Activated naive CD4-positive, alpha-beta T cell treated with anti-CD3 and anti-CD28 coated beads for 36 hours (primary cell): Measurements from ENCODE around the gene NLRP13. TPM values are rescaled to one million over a fixed set of nuclear protein-coding genes. Genes with fewer than 3 reads are reported as not detected.
"Not testable (repeated sequence)": the region's sequence is repeated elsewhere in the genome, so short reads cannot be mapped to it uniquely, and the experiment has no call there.

Experiments used
- CTCF ChIA-PET: fragments of 350-600 bp; sonication (Branson Sonifier 250); formaldehyde crosslinking; loops from one replicate; lab custom pipeline; 2021; ENCODE audit warnings: antibody characterized with exemption; lab: Charles Lee
- DNase-seq: peaks from one replicate; pipeline ENCODE4 v3.0.0-alpha.2; 2020
- H3K27ac Mint-ChIP-seq: one replicate; pipeline ENCODE4 v1.8.0; 2021; ENCODE audit warnings: mild to moderate bottlenecking, mixed read lengths
- H3K27me3 Mint-ChIP-seq: one replicate; pipeline ENCODE4 v1.8.0; 2021; ENCODE audit warnings: low read depth, mixed read lengths
- H3K36me3 Mint-ChIP-seq: one replicate; pipeline ENCODE4 v1.8.0; 2021; ENCODE audit warnings: low read depth, mixed read lengths
- H3K4me1 Mint-ChIP-seq: one replicate; pipeline ENCODE4 v1.8.0; 2021; ENCODE audit warnings: low read depth, mixed read lengths
- H3K4me3 Mint-ChIP-seq: one replicate; pipeline ENCODE4 v1.8.0; 2021; ENCODE audit warnings: mild to moderate bottlenecking, moderate library complexity, mixed read lengths
- H3K9me3 Mint-ChIP-seq: one replicate; pipeline ENCODE4 v1.8.0; 2021; ENCODE audit warnings: mixed read lengths
- intact Hi-C: fragments of 100-400 bp; cut with micrococcal nuclease; formaldehyde crosslinking; loops from one replicate; pipeline ENCODE4 v1.15.1; 2023
- total RNA-seq, 2 experiments: library from RNA; stranded (reverse); gene quantifications; one replicate each; pipeline ENCODE4 v1.2.3, GENCODE V29; 2021

NLRP13 gene
- total RNA-seq, 2 experiments from 2014 or later: not detected

- intact Hi-C loops: no loop called here
- DNase-seq: no peak
- Mint-ChIP-seq H3K27me3 (peaks cover 2% of the 10 kb centered on the region), H3K27ac (no peak overlapping the region), H3K4me3 (no peak overlapping the region), H3K9me3 (peaks cover 15% of the 10 kb centered on the region), H3K36me3 (no peaks in the 10 kb centered on the region), H3K4me1 (no peaks in the 10 kb centered on the region)
- CTCF ChIA-PET: no interaction called here
Measured at GRCh38 chr19:55930996-55931515, 1.1 kb downstream of the NLRP13 start.

DNA sequence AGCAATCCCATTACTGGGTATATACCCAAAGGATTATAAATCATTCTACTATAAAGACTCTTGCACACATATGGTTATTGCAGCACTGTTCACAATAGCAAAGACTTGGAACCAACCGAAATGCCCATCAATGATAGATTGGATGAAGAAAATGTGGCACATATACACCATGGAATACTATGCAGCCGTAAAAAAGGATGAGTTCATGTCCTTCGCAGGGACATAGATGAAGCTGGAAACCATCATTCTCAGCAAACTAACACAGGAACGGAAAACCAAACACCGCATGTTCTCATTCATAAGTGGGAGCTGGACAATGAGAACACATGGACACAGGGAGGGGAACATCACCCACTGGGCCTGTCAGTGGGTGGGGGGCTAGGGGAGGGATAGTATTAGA, 2.9 kb downstream of the NLRP13 start:
- DNase-seq, H3K4me3 Mint-ChIP-seq, H3K27me3 Mint-ChIP-seq, H3K27ac Mint-ChIP-seq, H3K36me3 Mint-ChIP-seq, H3K4me1 Mint-ChIP-seq, intact Hi-C loops, CTCF ChIA-PET: not testable (repeated sequence)
- peaks cover 11% of the 10 kb centered on the region for H3K9me3 Mint-ChIP-seq

DNA sequence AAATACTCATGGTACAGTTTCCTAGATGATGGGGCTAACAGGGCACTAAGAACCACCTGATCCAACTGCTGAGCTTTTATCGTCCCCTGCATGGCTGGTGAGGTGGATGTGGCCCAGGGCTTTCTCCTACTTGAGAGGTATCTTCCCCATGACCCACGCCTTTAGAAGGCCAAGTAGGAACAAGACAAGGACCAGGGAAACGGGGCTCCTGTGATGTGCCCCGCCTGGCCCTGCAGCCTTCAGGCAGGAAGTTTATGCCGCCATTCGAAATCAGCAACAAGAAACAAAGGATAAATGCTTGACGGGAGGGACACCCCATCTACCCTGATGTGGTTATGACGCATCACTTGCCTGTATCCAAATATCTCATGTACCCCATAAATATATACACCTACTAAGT, 4.1 kb downstream of the NLRP13 start:
- peaks cover 15% of the 10 kb centered on the region for H3K9me3 Mint-ChIP-seq
- intact Hi-C loops: no loop called here
- no peaks in the 10 kb centered on the region for H3K4me1 Mint-ChIP-seq
- H3K4me3 Mint-ChIP-seq: no peak overlapping the region
- CTCF ChIA-PET: no interaction called here
- H3K27ac Mint-ChIP-seq: no peak overlapping the region
- peaks cover 5% of the 10 kb centered on the region for H3K27me3 Mint-ChIP-seq
- H3K36me3 Mint-ChIP-seq: peaks cover 2% of the 10 kb centered on the region
- no peak for DNase-seq

GRCh38 chr19:55923556-55923955, 8.6 kb downstream of the NLRP13 start:
- Mint-ChIP-seq H3K36me3 (peaks cover 2% of the 10 kb centered on the region), H3K4me1 (no peaks in the 10 kb centered on the region), H3K4me3 (no peak overlapping the region), H3K27ac (no peak overlapping the region), H3K27me3 (peaks cover 2% of the 10 kb centered on the region), H3K9me3 (peaks cover 31% of the 10 kb centered on the region)
- intact Hi-C loops: no loop called here
- no peak for DNase-seq
- CTCF ChIA-PET: no interaction called here

- no peak overlapping the region for H3K4me3 Mint-ChIP-seq
- intact Hi-C loops: no loop called here
Measured at GRCh38 chr19:55913643-55914268, 18.4 kb downstream of the NLRP13 start.

GRCh38 chr19:55912916-55913315, 19.2 kb downstream of the NLRP13 start:
- peaks cover 8% of the 10 kb centered on the region for H3K27me3 Mint-ChIP-seq
- intact Hi-C loops: no loop called here
- no peak overlapping the region for H3K4me3 Mint-ChIP-seq
- DNase-seq: no peak
- H3K4me1 Mint-ChIP-seq: no peaks in the 10 kb centered on the region
- no peak overlapping the region for H3K27ac Mint-ChIP-seq
- CTCF ChIA-PET: no interaction called here
- H3K36me3 Mint-ChIP-seq: no peaks in the 10 kb centered on the region
- peaks cover 21% of the 10 kb centered on the region for H3K9me3 Mint-ChIP-seq

More at GRCh38 chr19:55913643-55914268, 18.4 kb downstream of the NLRP13 start:
- DNase-seq: no peak
- peaks cover 24% of the 10 kb centered on the region for H3K9me3 Mint-ChIP-seq
- H3K36me3 Mint-ChIP-seq: no peaks in the 10 kb centered on the region
- no peaks in the 10 kb centered on the region for H3K4me1 Mint-ChIP-seq
- CTCF ChIA-PET: no interaction called here
- peaks cover 8% of the 10 kb centered on the region for H3K27me3 Mint-ChIP-seq
- no peak overlapping the region for H3K27ac Mint-ChIP-seq

DNA sequence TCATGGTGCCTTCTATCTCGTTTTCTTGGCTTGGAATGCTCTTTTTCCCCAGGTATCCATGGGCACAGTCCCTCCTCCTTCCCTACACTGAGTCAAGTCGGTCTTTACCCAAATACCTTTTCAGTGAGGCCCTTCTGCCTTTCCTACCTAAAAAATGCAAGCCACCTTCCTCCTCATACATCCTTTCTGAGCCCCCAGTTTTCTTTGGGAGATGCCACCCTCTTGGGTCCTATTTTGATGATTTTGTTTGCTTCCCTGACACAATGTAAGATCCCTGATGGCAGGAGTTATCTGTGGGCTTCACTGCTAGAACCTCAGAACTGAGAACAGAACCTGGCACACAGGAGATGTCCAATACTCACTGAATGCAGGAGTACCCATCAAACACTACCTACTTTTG, 22.3 kb downstream of the NLRP13 start:
- Mint-ChIP-seq H3K4me1 (no peaks in the 10 kb centered on the region), H3K36me3 (no peaks in the 10 kb centered on the region), H3K9me3 (peaks cover 10% of the 10 kb centered on the region), H3K4me3 (no peak overlapping the region), H3K27me3 (peaks cover 8% of the 10 kb centered on the region), H3K27ac (no peak overlapping the region)
- intact Hi-C loops: no loop called here
- DNase-seq: no peak
- CTCF ChIA-PET: no interaction called here

- Mint-ChIP-seq H3K27ac (no peak overlapping the region), H3K4me1 (no peaks in the 10 kb centered on the region), H3K9me3 (peaks cover 8% of the 10 kb centered on the region), H3K36me3 (no peaks in the 10 kb centered on the region), H3K27me3 (peaks cover 8% of the 10 kb centered on the region), H3K4me3 (no peak overlapping the region)
- intact Hi-C loops: no loop called here
- DNase-seq: no peak
- CTCF ChIA-PET: no interaction called here
Measured at GRCh38 chr19:55907746-55908145, 24.4 kb downstream of the NLRP13 start.

GRCh38 chr19:55907286-55907685, 24.9 kb downstream of the NLRP13 start:
- no peak for DNase-seq
- CTCF ChIA-PET: no interaction called here
- intact Hi-C loops: no loop called here
- Mint-ChIP-seq H3K36me3 (no peaks in the 10 kb centered on the region), H3K27me3 (peaks cover 8% of the 10 kb centered on the region), H3K4me3 (no peak overlapping the region), H3K27ac (no peak overlapping the region), H3K9me3 (peaks cover 8% of the 10 kb centered on the region), H3K4me1 (no peaks in the 10 kb centered on the region)

GRCh38 chr19:55902080-55902751, 29.9 kb downstream of the NLRP13 start:
- CTCF ChIA-PET: no interaction called here
- H3K4me3 Mint-ChIP-seq: no peak overlapping the region
- DNase-seq: no peak
- peaks cover 2% of the 10 kb centered on the region for H3K36me3 Mint-ChIP-seq
- intact Hi-C loops: no loop called here
- H3K9me3 Mint-ChIP-seq: peaks cover 5% of the 10 kb centered on the region
- no peaks in the 10 kb centered on the region for H3K4me1 Mint-ChIP-seq
- H3K27me3 Mint-ChIP-seq: no peaks in the 10 kb centered on the region
- H3K27ac Mint-ChIP-seq: no peak overlapping the region

DNA sequence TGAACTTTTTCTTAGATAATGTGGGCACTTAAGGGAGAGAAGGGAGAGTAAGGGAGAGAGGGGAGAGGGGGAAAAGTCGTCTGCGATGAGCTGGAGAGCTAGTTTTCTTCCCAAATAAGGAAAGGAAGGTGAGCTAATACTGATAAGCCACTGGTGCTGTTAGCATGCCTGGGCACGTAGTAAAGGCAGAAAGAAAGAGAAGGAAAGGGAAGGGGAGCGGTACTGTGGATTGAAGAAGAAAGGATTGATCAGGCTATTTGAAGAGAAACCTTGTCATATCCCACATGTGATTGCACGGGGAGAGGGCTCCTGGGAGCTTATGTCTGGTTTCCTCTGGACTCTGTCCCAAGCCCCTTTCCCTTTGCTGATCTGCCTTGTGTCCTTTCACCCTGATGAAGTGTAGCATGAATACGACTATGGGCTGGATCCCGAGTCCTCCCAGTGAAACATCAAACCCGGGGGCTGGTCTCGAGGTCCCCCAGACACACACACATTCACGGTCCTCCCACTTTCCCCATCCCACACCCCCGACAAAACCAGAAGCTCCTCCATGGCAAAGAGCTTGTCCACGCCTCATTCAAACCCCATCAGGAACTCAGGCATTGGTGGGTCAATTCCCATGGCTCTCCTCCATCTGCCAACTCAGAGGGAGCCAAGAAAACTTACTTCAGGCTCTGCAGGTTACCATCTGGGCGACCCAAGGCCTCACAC, 30.6 kb downstream of the NLRP13 start:
- H3K27me3 Mint-ChIP-seq: no peaks in the 10 kb centered on the region
- peaks cover 9% of the 10 kb centered on the region for H3K9me3 Mint-ChIP-seq
- H3K27ac Mint-ChIP-seq: no peak overlapping the region
- peaks cover 2% of the 10 kb centered on the region for H3K36me3 Mint-ChIP-seq
- H3K4me1 Mint-ChIP-seq: no peaks in the 10 kb centered on the region
- CTCF ChIA-PET: no interaction called here
- no peak for DNase-seq
- intact Hi-C loops: no loop called here
- no peak overlapping the region for H3K4me3 Mint-ChIP-seq

GRCh38 chr19:55898911-55899310, 33.2 kb downstream of the NLRP13 start:
- intact Hi-C loops: no loop called here
- Mint-ChIP-seq H3K4me1 (no peaks in the 10 kb centered on the region), H3K9me3 (peaks cover 6% of the 10 kb centered on the region)

More at GRCh38 chr19:55898911-55899310, 33.2 kb downstream of the NLRP13 start:
- CTCF ChIA-PET: no interaction called here
- Mint-ChIP-seq H3K27ac (no peak overlapping the region), H3K27me3 (no peaks in the 10 kb centered on the region), H3K4me3 (no peak overlapping the region), H3K36me3 (peaks cover 2% of the 10 kb centered on the region)
- no peak for DNase-seq
